Measurements from ENCODE around the gene WNT7A.

Gene WNT7A

DNA sequence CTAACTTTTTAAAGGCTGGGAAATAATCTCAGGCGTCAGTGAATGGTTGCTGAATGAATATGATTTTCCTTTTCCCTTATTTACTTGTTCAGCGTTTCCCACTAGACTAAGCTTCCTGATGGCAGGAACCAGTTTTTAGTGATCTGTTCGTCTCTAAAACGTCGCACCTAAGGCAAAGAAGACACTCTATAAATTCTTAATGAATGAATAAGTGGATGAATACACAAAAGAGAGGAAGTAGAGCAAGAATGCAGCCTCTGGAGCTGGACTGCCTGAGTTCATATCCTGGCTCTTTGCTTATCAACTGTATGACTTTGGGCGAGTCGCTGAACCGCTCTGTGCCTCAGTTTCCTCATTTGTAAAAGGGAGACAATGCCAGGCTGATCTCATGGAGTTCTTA lies 38.7 kb downstream of the WNT7A start:
- TF ChIP-seq, protein P1, sequence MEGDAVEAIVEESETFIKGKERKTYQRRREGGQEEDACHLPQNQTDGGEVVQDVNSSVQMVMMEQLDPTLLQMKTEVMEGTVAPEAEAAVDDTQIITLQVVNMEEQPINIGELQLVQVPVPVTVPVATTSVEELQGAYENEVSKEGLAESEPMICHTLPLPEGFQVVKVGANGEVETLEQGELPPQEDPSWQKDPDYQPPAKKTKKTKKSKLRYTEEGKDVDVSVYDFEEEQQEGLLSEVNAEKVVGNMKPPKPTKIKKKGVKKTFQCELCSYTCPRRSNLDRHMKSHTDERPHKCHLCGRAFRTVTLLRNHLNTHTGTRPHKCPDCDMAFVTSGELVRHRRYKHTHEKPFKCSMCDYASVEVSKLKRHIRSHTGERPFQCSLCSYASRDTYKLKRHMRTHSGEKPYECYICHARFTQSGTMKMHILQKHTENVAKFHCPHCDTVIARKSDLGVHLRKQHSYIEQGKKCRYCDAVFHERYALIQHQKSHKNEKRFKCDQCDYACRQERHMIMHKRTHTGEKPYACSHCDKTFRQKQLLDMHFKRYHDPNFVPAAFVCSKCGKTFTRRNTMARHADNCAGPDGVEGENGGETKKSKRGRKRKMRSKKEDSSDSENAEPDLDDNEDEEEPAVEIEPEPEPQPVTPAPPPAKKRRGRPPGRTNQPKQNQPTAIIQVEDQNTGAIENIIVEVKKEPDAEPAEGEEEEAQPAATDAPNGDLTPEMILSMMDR (IDR thresholded peaks at IDR 0.05; ENCODE audit: control insufficient read depth, insufficient read depth, low read depth, low read length, missing control alignments): no peak
- DNase-seq (ENCODE audit: low read depth): no peak
- H3K4me3 ChIP-seq (ENCODE audit: control insufficient read depth, low read depth, low read length): no peak overlapping the region

DNA sequence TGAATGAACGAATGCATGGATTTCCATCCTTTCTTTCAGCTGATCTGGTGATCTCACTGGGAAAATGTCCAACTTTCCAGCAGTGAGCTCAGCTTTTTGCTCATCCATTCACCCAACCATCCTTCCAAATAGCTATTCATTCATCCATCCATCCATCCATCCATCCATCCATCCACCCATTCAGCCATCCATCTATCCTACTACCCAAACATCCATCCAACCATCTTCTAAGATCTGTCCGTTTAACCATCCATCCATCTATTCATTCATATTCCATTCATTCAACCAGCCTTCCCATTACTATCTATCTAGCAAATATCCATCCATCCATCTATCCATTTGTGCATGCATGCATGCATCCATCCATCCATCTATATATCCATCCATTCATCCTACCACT lies 39.4 kb downstream of the WNT7A start:
- DNase-seq (ENCODE audit: low read depth): no peak
- TF ChIP-seq, protein P1 (IDR thresholded peaks at IDR 0.05; ENCODE audit: control insufficient read depth, insufficient read depth, low read depth, low read length, missing control alignments): no peak
- no peak overlapping the region for H3K4me3 ChIP-seq (ENCODE audit: control insufficient read depth, low read depth, low read length)

- DNase-seq (ENCODE audit: low read depth): no peak
- TF ChIP-seq, protein P1 (IDR thresholded peaks at IDR 0.05; ENCODE audit: control insufficient read depth, insufficient read depth, low read depth, low read length, missing control alignments): no peak
- H3K4me3 ChIP-seq (ENCODE audit: control insufficient read depth, low read depth, low read length): no peak overlapping the region
These were observed 40.0 kb downstream of the WNT7A start for GRCh38 chr3:13839726-13840340.

DNA sequence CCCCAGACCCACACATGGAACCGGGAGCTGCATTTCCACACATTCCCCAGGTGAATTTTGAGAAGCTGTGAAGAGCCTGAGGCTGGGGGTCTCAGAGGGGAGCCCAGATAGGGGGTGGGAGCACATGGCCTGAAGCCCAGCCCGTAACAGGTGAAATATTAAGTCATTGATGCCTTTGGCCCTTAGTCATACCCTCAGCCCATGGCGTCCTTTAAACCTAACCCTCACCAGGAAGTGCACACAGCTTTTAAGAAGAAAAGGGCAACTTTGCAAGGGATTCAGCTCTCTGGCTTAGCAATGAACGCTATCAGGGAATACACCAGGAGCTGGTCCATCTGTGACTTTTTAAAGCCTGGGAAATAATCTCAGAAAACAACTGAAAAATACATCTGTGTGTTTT lies 40.6 kb downstream of the WNT7A start:
- no peak for DNase-seq (ENCODE audit: low read depth)

GRCh38 chr3:13838421-13838820 lies 41.5 kb downstream of the WNT7A start:
- TF ChIP-seq, protein P1 (IDR thresholded peaks at IDR 0.05; ENCODE audit: control insufficient read depth, insufficient read depth, low read depth, low read length, missing control alignments): no peak
- DNase-seq (ENCODE audit: low read depth): no peak
- H3K4me3 ChIP-seq (ENCODE audit: control insufficient read depth, low read depth, low read length): no peak overlapping the region

More for the DNA sequence above, 40.6 kb downstream of the WNT7A start:
- TF ChIP-seq, protein P1 (IDR thresholded peaks at IDR 0.05; ENCODE audit: control insufficient read depth, insufficient read depth, low read depth, low read length, missing control alignments): no peak
- H3K4me3 ChIP-seq (ENCODE audit: control insufficient read depth, low read depth, low read length): no peak overlapping the region

DNA sequence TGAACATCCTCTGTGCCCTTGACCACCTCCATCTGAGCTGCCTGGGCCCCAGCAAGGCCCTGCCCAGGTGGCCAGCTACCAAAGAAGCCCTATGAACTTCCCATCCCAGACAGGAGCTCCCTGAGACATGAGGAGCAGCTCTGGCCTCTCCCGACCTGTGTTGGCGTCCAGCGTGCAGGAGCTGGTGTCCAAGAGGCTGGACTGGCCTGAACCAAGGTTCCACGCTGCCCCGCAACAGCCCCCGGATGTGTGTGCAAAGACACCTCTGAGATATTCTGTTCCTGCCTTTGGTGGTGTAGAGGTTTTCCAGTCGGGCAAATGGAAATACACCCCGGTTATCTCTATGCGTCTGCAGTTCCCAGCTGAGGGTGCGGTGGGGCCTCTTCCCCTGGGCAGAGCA lies 42.1 kb downstream of the WNT7A start:
- TF ChIP-seq, protein P1 (IDR thresholded peaks at IDR 0.05; ENCODE audit: control insufficient read depth, insufficient read depth, low read depth, low read length, missing control alignments): no peak
- DNase-seq (ENCODE audit: low read depth): no peak
- no peak overlapping the region for H3K4me3 ChIP-seq (ENCODE audit: control insufficient read depth, low read depth, low read length)
